Measurements from ENCODE around the gene GLCCI1.

The GLCCI1 gene

DNA sequence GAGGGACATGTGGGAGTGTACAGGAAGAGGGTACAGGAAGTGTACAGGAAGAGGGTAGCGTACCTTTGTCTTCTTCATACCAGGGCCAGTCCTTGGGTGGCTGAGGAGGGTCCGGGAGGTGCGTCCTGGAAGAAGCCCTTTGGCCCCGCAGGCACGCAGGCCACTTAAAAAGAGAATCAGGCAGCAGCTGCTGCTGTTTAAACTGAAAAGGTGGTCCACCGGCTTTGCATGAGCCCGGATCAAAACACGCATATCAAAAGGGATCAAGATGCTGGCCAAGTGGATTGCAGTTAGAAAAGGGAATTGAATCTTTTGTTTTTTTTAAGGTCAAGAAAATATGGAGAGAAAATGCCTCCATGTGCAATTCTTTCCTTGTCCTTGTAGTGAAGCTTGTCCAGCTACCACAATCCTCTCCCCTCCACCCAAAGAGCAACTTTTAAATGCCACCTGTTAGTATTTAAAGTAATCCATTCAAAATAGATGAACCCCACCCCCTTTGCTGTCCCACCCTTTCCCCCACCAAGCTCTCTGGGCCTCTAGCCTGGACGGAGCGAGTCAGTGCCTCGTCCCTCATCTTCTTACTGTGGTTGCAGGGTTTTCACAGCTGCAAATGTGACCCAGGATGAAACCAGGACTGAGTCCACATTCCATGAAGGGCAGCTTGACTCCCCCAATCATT lies 142.8 kb downstream of the GLCCI1 start:
- no peaks in the 10 kb centered on the region for H3K36me3 ChIP-seq (ENCODE audit: control insufficient read depth, insufficient read depth, low read length)
- no peaks in the 10 kb centered on the region for H3K79me1 ChIP-seq (ENCODE audit: low read length)
- no CpG with 5 or more reads among the region's 11 CpGs for WGBS (ENCODE audit: extremely low coverage, insufficient coverage, low lambda C conversion rate)

GRCh38 chr7:8112685-8113084 lies 144.1 kb downstream of the GLCCI1 start:
- Histone ChIP-seq H3K79me2 (ENCODE audit: control insufficient read depth, insufficient read depth, low read length) (no peaks in the 10 kb centered on the region), H3K23ac (ENCODE audit: low read length) (no peak overlapping the region), H2BK120ac (ENCODE audit: low read depth, low read length) (no peak overlapping the region), H3K56ac (ENCODE audit: low read length) (no peak overlapping the region), H2AK5ac (ENCODE audit: low read length) (no peak overlapping the region), H3K4me1 (ENCODE audit: control insufficient read depth, low read depth, low read length) (no peaks in the 10 kb centered on the region), H3K9ac (ENCODE audit: low read length) (no peak overlapping the region), H3K27me3 (ENCODE audit: insufficient read depth, low read length, poor library complexity) (no peaks in the 10 kb centered on the region), H3K4ac (ENCODE audit: low read depth, low read length) (no peak overlapping the region), H3K27ac (ENCODE audit: low read depth, low read length) (no peak overlapping the region), H4K5ac (ENCODE audit: low read length) (no peak overlapping the region), H2BK15ac (replicated peaks; ENCODE audit: low read depth) (no peak overlapping the region), H2BK5ac (ENCODE audit: low read length) (no peak overlapping the region), H3K4me3 (ENCODE audit: low read length) (no peak overlapping the region), H3K79me1 (ENCODE audit: low read length) (no peaks in the 10 kb centered on the region), H3K18ac (ENCODE audit: low read length) (no peak overlapping the region), H3K4me2 (ENCODE audit: low read length) (no peak overlapping the region), H3K36me3 (ENCODE audit: control insufficient read depth, insufficient read depth, low read length) (no peaks in the 10 kb centered on the region), H4K8ac (ENCODE audit: low read depth, low read length) (no peak overlapping the region)
- DNase-seq = no peak
- no CpG with 5 or more reads among the region's 2 CpGs for WGBS (ENCODE audit: extremely low coverage, insufficient coverage, low lambda C conversion rate)

More for the DNA sequence above, 142.8 kb downstream of the GLCCI1 start:
- Histone ChIP-seq H3K9ac (ENCODE audit: low read length) (no peak overlapping the region), H2BK5ac (ENCODE audit: low read length) (no peak overlapping the region), H3K23ac (ENCODE audit: low read length) (no peak overlapping the region), H3K56ac (ENCODE audit: low read length) (no peak overlapping the region), H2AK5ac (ENCODE audit: low read length) (no peak overlapping the region), H3K27me3 (ENCODE audit: insufficient read depth, low read length, poor library complexity) (no peaks in the 10 kb centered on the region), H3K4ac (ENCODE audit: low read depth, low read length) (no peak overlapping the region), H4K8ac (ENCODE audit: low read depth, low read length) (no peak overlapping the region), H3K18ac (ENCODE audit: low read length) (no peak overlapping the region), H3K27ac (ENCODE audit: low read depth, low read length) (no peak overlapping the region), H4K5ac (ENCODE audit: low read length) (no peak overlapping the region), H2BK120ac (ENCODE audit: low read depth, low read length) (no peak overlapping the region), H2BK15ac (replicated peaks; ENCODE audit: low read depth) (no peak overlapping the region), H3K79me2 (ENCODE audit: control insufficient read depth, insufficient read depth, low read length) (no peaks in the 10 kb centered on the region), H3K4me1 (ENCODE audit: control insufficient read depth, low read depth, low read length) (no peaks in the 10 kb centered on the region), H3K4me2 (ENCODE audit: low read length) (no peak overlapping the region), H3K4me3 (ENCODE audit: low read length) (no peak overlapping the region)
- no peak for DNase-seq

GRCh38 chr7:8113184-8113583 lies 144.6 kb downstream of the GLCCI1 start:
- Histone ChIP-seq H3K79me1 (ENCODE audit: low read length) (no peaks in the 10 kb centered on the region), H3K9ac (ENCODE audit: low read length) (no peak overlapping the region), H3K23ac (ENCODE audit: low read length) (no peak overlapping the region), H3K27ac (ENCODE audit: low read depth, low read length) (no peak overlapping the region), H3K4ac (ENCODE audit: low read depth, low read length) (no peak overlapping the region), H3K4me2 (ENCODE audit: low read length) (no peak overlapping the region), H3K18ac (ENCODE audit: low read length) (no peak overlapping the region), H4K5ac (ENCODE audit: low read length) (no peak overlapping the region), H4K8ac (ENCODE audit: low read depth, low read length) (no peak overlapping the region), H3K27me3 (ENCODE audit: insufficient read depth, low read length, poor library complexity) (no peaks in the 10 kb centered on the region), H2BK120ac (ENCODE audit: low read depth, low read length) (no peak overlapping the region), H3K4me1 (ENCODE audit: control insufficient read depth, low read depth, low read length) (no peaks in the 10 kb centered on the region), H2BK15ac (replicated peaks; ENCODE audit: low read depth) (no peak overlapping the region), H2AK5ac (ENCODE audit: low read length) (no peak overlapping the region), H3K36me3 (ENCODE audit: control insufficient read depth, insufficient read depth, low read length) (no peaks in the 10 kb centered on the region), H2BK5ac (ENCODE audit: low read length) (no peak overlapping the region), H3K4me3 (ENCODE audit: low read length) (no peak overlapping the region), H3K56ac (ENCODE audit: low read length) (no peak overlapping the region), H3K79me2 (ENCODE audit: control insufficient read depth, insufficient read depth, low read length) (no peaks in the 10 kb centered on the region)
- WGBS (ENCODE audit: extremely low coverage, insufficient coverage, low lambda C conversion rate) = no CpG with 5 or more reads among the region's 3 CpGs
- no peak for DNase-seq

DNA sequence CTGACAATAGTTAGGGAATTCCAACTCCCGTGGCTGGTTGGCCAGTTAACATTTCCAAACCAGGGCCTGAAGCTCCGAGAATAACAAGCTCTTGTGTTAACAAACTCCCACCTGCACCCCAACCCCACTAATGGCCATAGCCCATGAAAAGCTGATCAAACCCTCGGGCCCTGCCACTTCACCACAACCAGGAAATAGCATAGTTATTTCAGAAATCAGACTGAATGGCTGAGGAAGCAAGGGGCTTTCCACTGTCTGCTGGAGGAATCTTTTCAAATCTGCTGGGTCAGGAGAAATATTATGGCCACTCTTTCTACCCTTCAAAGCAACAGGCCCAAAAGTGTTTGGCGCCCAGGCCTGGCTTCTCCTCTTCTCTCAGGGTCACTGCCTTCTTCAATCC lies 145.6 kb downstream of the GLCCI1 start:
- Histone ChIP-seq H3K18ac (ENCODE audit: low read length) (no peak overlapping the region), H2BK120ac (ENCODE audit: low read depth, low read length) (no peak overlapping the region), H3K4me2 (ENCODE audit: low read length) (no peak overlapping the region), H2BK5ac (ENCODE audit: low read length) (no peak overlapping the region), H3K79me2 (ENCODE audit: control insufficient read depth, insufficient read depth, low read length) (no peaks in the 10 kb centered on the region), H3K27me3 (ENCODE audit: insufficient read depth, low read length, poor library complexity) (no peaks in the 10 kb centered on the region), H3K4me3 (ENCODE audit: low read length) (no peak overlapping the region), H3K36me3 (ENCODE audit: control insufficient read depth, insufficient read depth, low read length) (no peaks in the 10 kb centered on the region), H3K56ac (ENCODE audit: low read length) (no peak overlapping the region), H3K27ac (ENCODE audit: low read depth, low read length) (no peak overlapping the region), H4K5ac (ENCODE audit: low read length) (no peak overlapping the region), H3K4ac (ENCODE audit: low read depth, low read length) (no peak overlapping the region), H2BK15ac (replicated peaks; ENCODE audit: low read depth) (no peak overlapping the region), H3K79me1 (ENCODE audit: low read length) (no peaks in the 10 kb centered on the region), H3K9ac (ENCODE audit: low read length) (no peak overlapping the region), H3K4me1 (ENCODE audit: control insufficient read depth, low read depth, low read length) (no peaks in the 10 kb centered on the region), H3K23ac (ENCODE audit: low read length) (no peak overlapping the region), H4K8ac (ENCODE audit: low read depth, low read length) (no peak overlapping the region), H2AK5ac (ENCODE audit: low read length) (no peak overlapping the region)
- no CpG with 5 or more reads among the region's 4 CpGs for WGBS (ENCODE audit: extremely low coverage, insufficient coverage, low lambda C conversion rate)
- DNase-seq = no peak

GRCh38 chr7:8115547-8116402 lies 147.2 kb downstream of the GLCCI1 start:
- no peaks in the 10 kb centered on the region for H3K27me3 ChIP-seq (ENCODE audit: insufficient read depth, low read length, poor library complexity)
- no peak overlapping the region for H2BK15ac ChIP-seq (replicated peaks; ENCODE audit: low read depth)
- H2AK5ac ChIP-seq (ENCODE audit: low read length) = no peak overlapping the region
- H4K8ac ChIP-seq (ENCODE audit: low read depth, low read length) = no peak overlapping the region
- no peak overlapping the region for H3K4me3 ChIP-seq (ENCODE audit: low read length)
- no peak overlapping the region for H3K4me2 ChIP-seq (ENCODE audit: low read length)
- H3K79me2 ChIP-seq (ENCODE audit: control insufficient read depth, insufficient read depth, low read length) = no peaks in the 10 kb centered on the region
- H3K27ac ChIP-seq (ENCODE audit: low read depth, low read length) = no peak overlapping the region
- no peak overlapping the region for H2BK120ac ChIP-seq (ENCODE audit: low read depth, low read length)
- no peak for DNase-seq
- H3K9ac ChIP-seq (ENCODE audit: low read length) = no peak overlapping the region
- no peak overlapping the region for H2BK5ac ChIP-seq (ENCODE audit: low read length)
- H3K36me3 ChIP-seq (ENCODE audit: control insufficient read depth, insufficient read depth, low read length) = no peaks in the 10 kb centered on the region
- H3K4ac ChIP-seq (ENCODE audit: low read depth, low read length) = no peak overlapping the region
- H3K23ac ChIP-seq (ENCODE audit: low read length) = no peak overlapping the region
- no peaks in the 10 kb centered on the region for H3K79me1 ChIP-seq (ENCODE audit: low read length)
- H4K5ac ChIP-seq (ENCODE audit: low read length) = no peak overlapping the region
- H3K56ac ChIP-seq (ENCODE audit: low read length) = no peak overlapping the region
- no peaks in the 10 kb centered on the region for H3K4me1 ChIP-seq (ENCODE audit: control insufficient read depth, low read depth, low read length)
- WGBS (ENCODE audit: extremely low coverage, insufficient coverage, low lambda C conversion rate) = no CpG with 5 or more reads among the region's 3 CpGs
- no peak overlapping the region for H3K18ac ChIP-seq (ENCODE audit: low read length)

Data from mesendoderm (in vitro differentiated cells).